ENCODE measurements around the gene PTPN3. TPM values are rescaled to one million over a fixed set of nuclear protein-coding genes. Genes with fewer than 3 reads are reported as not detected.
A peak's percentile ranks its signal among the peaks of the same experiment; 100 is the strongest.
"Not testable (repeated sequence)": the region's sequence is repeated elsewhere in the genome, so short reads cannot be mapped to it uniquely, and the experiment has no call there.

PTPN3 gene
- total RNA-seq, 6 experiments from 2014 or later, result not detected

- H3K9me3 Mint-ChIP-seq, result no peaks in the 10 kb centered on the region
- no peak for DNase-seq
- H3K36me3 Mint-ChIP-seq (ENCODE audit: low read depth), result no peaks in the 10 kb centered on the region
- no peak for TF ChIP-seq CTCF (IDR thresholded peaks at IDR 0.05)
- H3K27ac Mint-ChIP-seq, result no peak overlapping the region
- no peak overlapping the region for H3K4me3 Mint-ChIP-seq
- no peaks in the 10 kb centered on the region for H3K4me1 Mint-ChIP-seq (ENCODE audit: low read depth)
- H3K27me3 Mint-ChIP-seq (ENCODE audit: insufficient read depth), result peaks cover 9% of the 10 kb centered on the region
Measured at GRCh38 chr9:109536859-109537258, 38.8 kb upstream of the PTPN3 start.

- Mint-ChIP-seq H3K27me3 (ENCODE audit: insufficient read depth) (peaks cover 9% of the 10 kb centered on the region), H3K27ac (no peak overlapping the region), H3K9me3 (no peaks in the 10 kb centered on the region), H3K4me1 (ENCODE audit: low read depth) (no peaks in the 10 kb centered on the region), H3K36me3 (ENCODE audit: low read depth) (no peaks in the 10 kb centered on the region), H3K4me3 (no peak overlapping the region)
- TF ChIP-seq CTCF (IDR thresholded peaks at IDR 0.05), result no peak
- no peak for DNase-seq
Measured at GRCh38 chr9:109535365-109535764, 37.3 kb upstream of the PTPN3 start.

DNA sequence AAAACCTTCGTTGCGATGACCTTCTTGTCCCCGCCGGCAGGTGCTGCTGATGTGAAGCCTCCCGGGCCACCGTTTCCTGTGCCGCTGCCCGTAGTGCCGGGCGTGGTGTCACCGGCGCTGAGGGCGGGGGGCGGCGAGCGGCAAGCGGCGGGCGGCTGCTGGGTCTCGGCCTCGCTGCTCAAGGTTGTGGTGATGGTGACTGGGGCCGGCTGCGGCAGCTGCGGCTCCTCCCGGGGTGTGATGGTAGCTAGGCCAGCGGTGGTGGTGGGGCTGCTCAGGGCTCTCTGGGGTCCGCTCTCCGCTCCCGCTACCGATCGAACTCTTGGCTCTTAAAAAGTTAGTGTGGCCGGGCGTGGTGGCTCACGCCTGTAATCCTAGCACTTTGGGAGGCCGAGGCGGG lies 36.0 kb upstream of the PTPN3 start:
- no peak overlapping the region for H3K27ac Mint-ChIP-seq
- peaks cover 6% of the 10 kb centered on the region for H3K27me3 Mint-ChIP-seq (ENCODE audit: insufficient read depth)
- H3K4me3 Mint-ChIP-seq, result no peak overlapping the region
- H3K9me3 Mint-ChIP-seq, result no peaks in the 10 kb centered on the region
- no peak for TF ChIP-seq CTCF (IDR thresholded peaks at IDR 0.05)
- no peak for DNase-seq
- H3K36me3 Mint-ChIP-seq (ENCODE audit: low read depth), result no peaks in the 10 kb centered on the region
- no peaks in the 10 kb centered on the region for H3K4me1 Mint-ChIP-seq (ENCODE audit: low read depth)

DNA sequence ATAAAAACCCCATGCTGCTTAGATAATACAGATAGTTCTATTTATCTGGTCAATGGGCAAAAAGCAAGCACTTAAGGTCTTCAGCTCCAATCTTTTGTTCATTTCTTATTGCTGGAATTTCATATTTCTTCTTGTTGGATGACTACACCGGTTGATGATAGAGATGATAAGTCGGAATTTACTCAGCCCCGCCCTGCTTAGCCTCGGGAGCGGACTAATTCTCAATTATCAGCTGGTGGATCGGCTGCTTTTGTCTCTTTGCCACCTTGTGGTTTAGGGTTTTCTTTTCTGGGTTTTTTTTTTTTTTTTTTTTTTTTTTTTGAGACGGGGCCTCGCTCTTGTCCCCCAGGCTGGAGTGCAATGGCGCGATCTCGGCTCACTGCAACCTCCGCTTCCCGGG lies 34.5 kb upstream of the PTPN3 start:
- not testable (repeated sequence) for H3K4me1 Mint-ChIP-seq (ENCODE audit: low read depth); H3K36me3 Mint-ChIP-seq (ENCODE audit: low read depth); H3K27me3 Mint-ChIP-seq (ENCODE audit: insufficient read depth); H3K4me3 Mint-ChIP-seq; DNase-seq; H3K27ac Mint-ChIP-seq; H3K9me3 Mint-ChIP-seq

DNA sequence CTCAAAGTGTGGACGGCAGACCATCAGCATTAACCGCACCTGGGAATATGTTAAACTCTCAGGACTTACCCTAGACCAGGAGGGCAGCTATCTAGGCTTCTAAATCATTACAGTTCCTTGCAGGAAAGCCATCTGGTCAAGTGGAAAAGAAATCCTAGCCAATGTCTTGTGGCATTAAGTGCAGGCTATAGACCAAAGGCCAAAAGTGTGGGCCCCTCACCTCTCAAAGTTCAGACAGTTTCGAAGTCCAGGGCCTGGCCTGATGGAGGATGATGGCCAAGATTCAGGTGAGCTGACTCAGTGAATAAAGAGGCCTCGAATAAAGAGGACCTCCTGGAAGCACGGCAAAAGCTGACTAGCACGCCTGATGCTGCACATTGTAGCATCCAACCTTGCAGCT lies 24.0 kb upstream of the PTPN3 start:
- DNase-seq, result no peak
- Mint-ChIP-seq H3K9me3 (no peaks in the 10 kb centered on the region), H3K27ac (no peak overlapping the region), H3K4me1 (ENCODE audit: low read depth) (peaks cover 10% of the 10 kb centered on the region), H3K27me3 (ENCODE audit: insufficient read depth) (peaks cover 20% of the 10 kb centered on the region), H3K4me3 (no peak overlapping the region), H3K36me3 (ENCODE audit: low read depth) (no peaks in the 10 kb centered on the region)
- TF ChIP-seq CTCF (IDR thresholded peaks at IDR 0.05), result no peak

DNA sequence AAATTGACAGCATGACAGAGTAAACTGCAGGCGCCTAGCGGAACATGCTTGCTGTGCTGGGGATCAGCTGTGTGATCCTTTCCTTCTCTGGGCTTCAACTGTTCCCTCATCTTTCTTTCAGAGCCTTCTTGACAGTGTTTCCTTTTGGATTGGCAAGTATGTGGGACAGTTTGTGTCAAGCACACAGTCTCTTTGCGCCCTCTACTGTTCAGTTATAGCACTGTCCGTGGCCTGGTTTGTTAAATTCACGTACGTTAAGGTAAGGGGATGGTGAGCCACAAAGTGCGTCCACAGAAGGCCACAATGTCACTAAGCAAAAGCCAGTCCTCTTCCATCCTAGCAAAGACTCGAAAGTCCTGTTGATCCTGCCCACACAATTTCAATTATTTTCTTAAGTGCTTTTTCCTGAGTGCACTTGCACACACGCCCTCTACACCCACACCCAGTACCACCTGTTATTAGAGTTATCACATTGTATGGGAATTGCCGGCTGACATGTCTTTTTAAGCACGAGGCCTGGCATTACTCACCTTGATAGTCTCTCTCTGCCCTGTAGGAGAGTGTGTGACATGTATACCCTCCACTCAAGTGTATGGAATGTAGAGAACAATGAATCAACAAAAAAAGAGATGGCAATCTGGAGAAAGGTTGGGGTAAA lies 22.5 kb upstream of the PTPN3 start:
- Mint-ChIP-seq H3K27me3 (ENCODE audit: insufficient read depth) (peaks cover 20% of the 10 kb centered on the region), H3K4me3 (no peak overlapping the region; the same call in 1 of the 2 replicates), H3K27ac (no peak overlapping the region), H3K4me1 (ENCODE audit: low read depth) (peaks cover 10% of the 10 kb centered on the region), H3K9me3 (no peaks in the 10 kb centered on the region), H3K36me3 (ENCODE audit: low read depth) (no peaks in the 10 kb centered on the region)
- peak; percentile 57 for DNase-seq
- peak; percentile 90 for TF ChIP-seq CTCF (IDR thresholded peaks at IDR 0.05)
